ENCODE data around the gene NKPD1.
"Not testable (repeated sequence)": the region's sequence is repeated elsewhere in the genome, so short reads cannot be mapped to it uniquely, and the experiment has no call there.

Gene NKPD1

DNA sequence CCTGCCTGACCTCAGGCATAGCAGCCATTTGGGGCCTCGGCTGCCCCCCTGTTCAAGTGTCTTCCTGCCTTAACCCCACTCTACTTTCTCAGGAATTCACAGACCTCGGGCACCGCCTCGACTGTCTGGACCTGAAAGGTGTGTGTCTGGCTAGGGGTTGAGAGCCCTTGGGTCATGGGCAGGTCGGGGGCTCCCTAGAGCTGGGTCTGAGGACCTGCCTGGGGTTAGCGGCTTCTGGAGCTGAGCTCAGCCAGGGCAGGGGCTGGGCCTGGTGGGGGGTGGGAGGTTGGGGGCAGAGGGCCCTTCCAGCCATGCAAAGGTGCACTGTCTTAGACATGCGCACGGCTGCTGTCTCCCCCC lies 20.7 kb downstream of the NKPD1 start:
- no peak for DNase-seq

DNA sequence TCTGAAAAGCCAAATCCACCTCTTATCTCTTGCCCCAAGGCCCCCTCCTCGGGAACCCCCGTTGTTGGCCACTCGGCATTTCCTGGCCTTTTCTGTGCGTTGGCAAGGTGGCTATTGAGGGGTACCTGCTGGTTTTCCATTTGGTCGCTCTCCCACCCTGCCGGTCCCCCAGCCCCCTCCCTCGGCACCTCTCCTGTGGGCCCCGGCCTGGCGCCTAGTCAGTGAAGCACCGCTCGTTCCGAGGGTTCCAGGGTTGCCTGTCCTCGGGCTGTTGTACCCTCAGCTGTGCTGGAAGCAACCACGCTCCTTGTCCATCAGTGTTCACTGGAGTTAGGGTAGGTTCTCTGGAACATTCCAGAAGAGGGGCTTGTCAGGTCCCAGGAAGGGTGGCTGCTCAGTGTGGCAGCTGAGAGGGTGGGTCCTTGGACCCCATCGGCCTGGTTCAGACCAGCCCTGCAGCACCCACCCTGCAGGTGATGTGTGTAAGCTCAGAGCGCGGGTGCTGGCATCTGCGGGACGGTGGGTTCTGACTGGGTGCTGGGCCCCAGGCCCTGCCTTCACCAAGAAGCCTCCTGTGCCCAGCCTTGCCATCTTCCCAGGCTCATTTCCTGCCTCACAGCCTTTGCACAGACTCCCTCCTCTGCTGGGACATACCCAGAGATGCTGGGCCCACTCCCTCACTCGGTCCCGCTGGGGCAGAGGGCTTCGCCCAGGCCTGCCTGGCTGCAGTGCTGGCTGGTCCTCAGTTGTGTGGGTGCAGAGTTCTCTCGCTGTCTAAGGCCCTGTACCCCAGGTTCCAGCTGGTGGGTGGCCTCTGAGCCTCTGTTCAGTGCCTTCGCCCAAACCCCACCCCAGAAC lies 21.3 kb downstream of the NKPD1 start:
- DNase-seq: no peak

DNA sequence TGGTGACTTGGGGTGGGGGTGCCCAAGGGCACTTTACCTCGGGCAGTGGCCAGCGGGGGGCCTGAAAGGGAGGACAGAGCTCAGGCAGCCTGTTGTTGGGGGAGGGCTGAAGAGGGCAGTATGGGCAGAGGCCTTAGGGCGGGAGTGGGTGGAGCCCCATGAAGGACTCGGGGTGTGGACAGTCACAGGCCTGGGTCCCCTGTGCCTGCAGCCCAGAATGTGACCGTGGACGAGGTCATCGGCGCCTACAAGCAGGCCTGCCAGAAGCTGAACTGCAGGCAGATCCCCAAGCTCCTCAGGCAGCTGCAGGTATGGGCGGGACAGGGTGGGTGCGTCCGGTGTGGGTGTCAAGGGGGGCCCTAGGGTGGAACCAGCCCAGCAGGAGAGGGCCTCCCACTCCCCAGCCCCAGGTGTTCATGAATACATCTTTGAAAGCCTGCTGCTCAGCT lies 22.5 kb downstream of the NKPD1 start:
- no peak for DNase-seq

DNA sequence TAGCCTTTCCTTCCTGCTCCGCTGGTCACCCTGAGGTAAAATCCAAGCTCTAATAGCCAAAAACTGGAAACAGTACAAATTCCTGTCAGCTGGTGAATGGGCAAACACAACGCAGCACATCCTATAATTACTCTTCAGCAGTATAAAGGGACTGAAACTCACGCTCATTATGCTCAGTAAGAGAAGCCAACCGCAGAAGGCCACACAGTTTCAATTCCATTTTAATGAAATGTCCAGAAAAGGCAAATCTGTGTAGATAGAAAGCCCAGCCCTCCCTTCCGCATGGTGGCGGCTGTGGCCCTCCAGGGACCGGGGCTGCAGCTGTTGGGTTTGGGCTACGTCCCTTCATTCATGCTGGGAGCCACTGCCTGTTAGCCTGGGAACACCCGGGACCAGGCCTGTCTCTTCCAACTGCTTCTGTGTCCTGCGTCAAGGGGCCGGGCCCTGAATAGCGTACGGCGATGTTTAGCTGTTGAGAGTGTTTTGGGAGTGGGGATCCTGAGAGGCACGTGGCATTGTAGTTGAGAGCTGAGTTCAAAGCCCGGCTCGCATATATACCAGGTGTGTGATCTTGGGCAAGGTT lies 23.5 kb downstream of the NKPD1 start:
- peak in 18 of 51 donors; percentile 4 to 39 (median 17) for DNase-seq

- DNase-seq: no peak
Measured at GRCh38 chr19:45136507-45137178, 24.1 kb downstream of the NKPD1 start.

GRCh38 chr19:45135176-45135885 lies 25.5 kb downstream of the NKPD1 start:
- no peak for DNase-seq

GRCh38 chr19:45133661-45134060 lies 27.1 kb downstream of the NKPD1 start:
- DNase-seq: no peak

GRCh38 chr19:45130888-45131615 lies 29.7 kb downstream of the NKPD1 start:
- peak in 10 of 51 donors; percentile 3 to 73 (median 20) for DNase-seq

DNA sequence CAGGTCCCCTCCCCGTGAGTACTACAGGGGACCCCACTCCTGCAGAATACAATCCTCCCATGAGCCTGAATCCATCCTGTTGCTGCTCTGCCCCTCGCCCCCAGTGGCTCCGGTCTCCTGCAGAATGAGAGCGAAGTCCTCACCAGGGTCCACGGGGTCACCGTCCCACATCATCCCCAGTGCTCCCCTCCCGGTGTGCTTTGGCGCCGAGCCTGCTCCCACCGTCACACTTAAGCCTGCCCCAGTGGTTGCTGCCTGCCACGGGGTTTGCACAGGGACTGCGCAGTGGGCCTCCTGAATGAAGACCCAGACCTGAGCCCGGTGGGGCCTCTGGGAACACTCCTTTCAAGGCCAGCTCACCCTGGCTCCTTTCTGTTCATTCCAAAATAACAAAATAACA lies 30.5 kb downstream of the NKPD1 start:
- no peak for DNase-seq

- no peak for DNase-seq
Measured at GRCh38 chr19:45128806-45129205, 32.0 kb downstream of the NKPD1 start.

- DNase-seq: no peak
Measured at GRCh38 chr19:45128146-45128545, 32.6 kb downstream of the NKPD1 start.

- DNase-seq: no peak
Measured at GRCh38 chr19:45126654-45127053, 34.1 kb downstream of the NKPD1 start.

DNA sequence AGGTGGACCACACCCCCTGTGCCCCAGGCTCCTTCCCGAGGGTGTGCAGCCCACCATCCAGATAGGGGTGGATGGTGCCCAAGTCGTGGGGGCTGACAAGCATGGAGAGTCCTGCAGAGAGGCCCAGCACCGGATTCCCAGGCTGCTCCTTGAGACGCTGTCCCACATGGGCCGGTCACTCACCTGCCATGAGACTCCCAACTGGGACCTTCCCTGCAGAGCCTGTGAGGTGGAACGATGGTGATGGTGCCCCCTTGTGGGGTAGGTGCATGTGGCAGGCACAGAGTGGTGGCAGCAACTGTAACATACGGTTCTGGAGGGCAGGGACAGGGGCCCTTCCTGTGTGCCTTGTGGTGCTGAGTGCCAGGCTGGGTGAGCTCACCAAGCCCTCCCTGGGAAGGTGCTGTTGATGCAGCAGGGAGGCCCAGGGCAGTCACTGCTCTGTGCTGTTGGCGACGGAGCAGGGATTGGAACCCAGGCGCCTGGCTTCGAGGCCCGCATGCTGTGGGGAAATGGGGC lies 34.7 kb downstream of the NKPD1 start:
- DNase-seq: peak in 23 of 51 donors; percentile 3 to 62 (median 21)

GRCh38 chr19:45125360-45125759 lies 35.4 kb downstream of the NKPD1 start:
- DNase-seq: no peak

- DNase-seq: no peak
Measured at GRCh38 chr19:45124021-45124420, 36.8 kb downstream of the NKPD1 start.

- DNase-seq: no peak
Measured at GRCh38 chr19:45123440-45123850, 37.3 kb downstream of the NKPD1 start.

GRCh38 chr19:45122832-45123231 lies 38.0 kb downstream of the NKPD1 start:
- DNase-seq: no peak

- DNase-seq: no peak
Measured at GRCh38 chr19:45121827-45122345, 38.9 kb downstream of the NKPD1 start.

DNA sequence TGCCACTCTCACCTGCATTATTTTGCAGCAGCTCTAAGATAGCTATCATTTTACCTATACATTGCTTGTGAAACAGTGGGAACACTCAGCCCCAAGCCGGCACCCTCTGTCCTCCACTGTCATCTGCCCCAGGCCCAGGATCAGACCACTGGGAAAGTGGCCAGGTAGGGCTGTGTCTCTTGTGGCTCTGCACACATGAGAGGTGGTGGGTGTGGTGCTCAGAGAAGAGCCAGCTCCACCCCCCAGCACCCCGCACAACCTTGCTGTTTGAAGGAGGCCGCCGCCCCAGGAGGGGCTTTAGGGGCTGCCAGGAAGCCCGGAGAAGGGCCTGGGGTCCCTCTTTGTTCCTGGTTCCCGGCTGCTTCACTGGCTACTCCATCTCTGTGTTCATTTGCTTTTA lies 41.2 kb downstream of the NKPD1 start:
- no peak for DNase-seq

- not testable (repeated sequence) for DNase-seq
Measured at GRCh38 chr19:45118591-45119355, 42.0 kb downstream of the NKPD1 start.

Measured in hypothalamus (tissue), 51 donors.